ENCODE data around the gene ADTRP.

ADTRP gene

GRCh38 chr6:11731423-11731822 is 47.2 kb downstream of the ADTRP start:
- FAIRE-seq: peak; percentile 35
- no peak for DNase-seq (ENCODE audit: insufficient read length, low spot score)

GRCh38 chr6:11730641-11731040 is 48.0 kb downstream of the ADTRP start:
- DNase-seq (ENCODE audit: insufficient read length, low spot score) (no peak), FAIRE-seq (peak; percentile 28)

- FAIRE-seq (no peak), DNase-seq (ENCODE audit: insufficient read length, low spot score) (no peak)
These were observed 49.5 kb downstream of the ADTRP start for GRCh38 chr6:11729076-11729475.

- no peak for FAIRE-seq
- DNase-seq (ENCODE audit: insufficient read length, low spot score): no peak
These were observed 50.3 kb downstream of the ADTRP start for GRCh38 chr6:11727998-11728961.

- FAIRE-seq (no peak), DNase-seq (ENCODE audit: insufficient read length, low spot score) (no peak)
These were observed 51.1 kb downstream of the ADTRP start for GRCh38 chr6:11727346-11727997.

GRCh38 chr6:11724286-11724685 is 54.3 kb downstream of the ADTRP start:
- FAIRE-seq: no peak
- no peak for DNase-seq (ENCODE audit: insufficient read length, low spot score)

GRCh38 chr6:11722805-11723631 is 55.6 kb downstream of the ADTRP start:
- FAIRE-seq (peak; percentile 42), DNase-seq (ENCODE audit: insufficient read length, low spot score) (no peak)

GRCh38 chr6:11722220-11722619 is 56.4 kb downstream of the ADTRP start:
- no peak for DNase-seq (ENCODE audit: insufficient read length, low spot score)
- FAIRE-seq: peak; percentile 60

- FAIRE-seq (no peak), DNase-seq (ENCODE audit: insufficient read length, low spot score) (no peak)
These were observed 60.1 kb downstream of the ADTRP start for GRCh38 chr6:11718463-11718862.

GRCh38 chr6:11718031-11718430 is 60.6 kb downstream of the ADTRP start:
- DNase-seq (ENCODE audit: insufficient read length, low spot score) (no peak), FAIRE-seq (no peak)

- DNase-seq (ENCODE audit: insufficient read length, low spot score): no peak
- no peak for FAIRE-seq
These were observed 63.8 kb downstream of the ADTRP start for GRCh38 chr6:11714798-11715285.

GRCh38 chr6:11714116-11714797 is 64.3 kb downstream of the ADTRP start:
- peak; percentile 70 for FAIRE-seq
- no peak for DNase-seq (ENCODE audit: insufficient read length, low spot score)

GRCh38 chr6:11712760-11713159 is 65.8 kb downstream of the ADTRP start:
- no peak for DNase-seq (ENCODE audit: insufficient read length, low spot score)
- peak; percentile 79 for FAIRE-seq

GRCh38 chr6:11711984-11712711 is 66.5 kb downstream of the ADTRP start:
- DNase-seq (ENCODE audit: insufficient read length, low spot score): no peak

GRCh38 chr6:11711003-11711983 is 67.3 kb downstream of the ADTRP start:
- DNase-seq (ENCODE audit: insufficient read length, low spot score) (no peak), FAIRE-seq (peak; percentile 80)

More at GRCh38 chr6:11711984-11712711, 66.5 kb downstream of the ADTRP start:
- FAIRE-seq: no peak

GRCh38 chr6:11710311-11710761 is 68.3 kb downstream of the ADTRP start:
- DNase-seq (ENCODE audit: insufficient read length, low spot score): no peak
- FAIRE-seq: no peak

- FAIRE-seq (no peak), DNase-seq (ENCODE audit: insufficient read length, low spot score) (no peak)
These were observed 72.4 kb downstream of the ADTRP start for GRCh38 chr6:11706171-11706570.

GRCh38 chr6:11705483-11705882 is 73.1 kb downstream of the ADTRP start:
- FAIRE-seq (no peak), DNase-seq (ENCODE audit: insufficient read length, low spot score) (no peak)

Data from GM19239 (cell line).